Mucosa of descending colon (tissue), 3 donors: Measurements from ENCODE around the gene PCBP2. TPM values are rescaled to one million over a fixed set of nuclear protein-coding genes. Genes with fewer than 3 reads are reported as not detected.
A peak's percentile ranks its signal among the peaks of the same experiment; 100 is the strongest.
"Not testable (repeated sequence)": the region's sequence is repeated elsewhere in the genome, so short reads cannot be mapped to it uniquely, and the experiment has no call there.

ENCODE experiments used
- ATAC-seq: fragments of 200-7000 bp; cut with Tn5 transposase; one replicate; pipeline ENCODE4 v1.9.1; 2020; ENCODE audit warnings: mild to moderate bottlenecking, moderate library complexity
- DNase-seq, 3 donors: peaks; one replicate each; pipeline ENCODE4 v3.0.0-alpha.2; 2020
- H3K36me3 ChIP-seq: fragments of 200-600 bp; one replicate; pipeline ENCODE4 v1.8.0; 2021; ENCODE audit warnings: low read depth, mild to moderate bottlenecking
- H3K4me1 ChIP-seq: fragments of 200-600 bp; one replicate; pipeline ENCODE4 v1.8.0; 2021; ENCODE audit warnings: low read depth, mild to moderate bottlenecking
- H3K4me3 ChIP-seq: fragments of 200-600 bp; one replicate; pipeline ENCODE4 v1.8.0; 2021; ENCODE audit warnings: mild to moderate bottlenecking
- H3K9me3 ChIP-seq: fragments of 200-600 bp; one replicate; pipeline ENCODE4 v1.8.0; 2021; ENCODE audit warnings: mild to moderate bottlenecking
- CTCF ChIP-seq: fragments of 200-600 bp; IDR thresholded peaks from one replicate; pipeline ENCODE4 v1.8.0; 2022; ENCODE audit warnings: antibody characterized with exemption, mild to moderate bottlenecking
- intact Hi-C, 2 donors: fragments of 100-400 bp; cut with DNase I in 1 of 2; cut with micrococcal nuclease in 1 of 2; formaldehyde crosslinking; loops; one replicate each; pipeline versions ENCODE4 v1.11.0 to v1.11.1; 2022; cut with DNase I, micrococcal nuclease
- total RNA-seq, 3 donors: library from RNA; stranded (reverse); fragmentation: NEBNext Ultra II Directional in 2 of 3; extraction: Animal tissue kit (Norgen Biotek cat#: 25700) in 2 of 3; gene quantifications; one replicate each; pipeline versions ENCODE4 v1.2.1 to v1.2.4, GENCODE V29; 2021 to 2023
- donor health status: DM: no; HTN: no; CAD: no; lungs with moderate emphysema.
- donor health status: DM: no; HTN: no; CAD: no.
- donor health status: DM: no; HTN: yes; CAD: no.

Gene PCBP2
- total RNA-seq, 3 donors from 2014 or later, result 584 to 701 (median 615) TPM

- H3K4me1 ChIP-seq, result peaks cover 17% of the 10 kb centered on the region
- H3K9me3 ChIP-seq, result no peaks in the 10 kb centered on the region
- ATAC-seq (no peak), DNase-seq (no peak)
- H3K4me3 ChIP-seq, result no peak overlapping the region
- H3K36me3 ChIP-seq, result no peaks in the 10 kb centered on the region
- intact Hi-C loops, result no loop called here
- TF ChIP-seq CTCF, result no peak
Observed at GRCh38 chr12:53480491-53481442, 28.9 kb downstream of the PCBP2 start.

- not testable (repeated sequence) for ATAC-seq, H3K9me3 ChIP-seq, H3K36me3 ChIP-seq
Observed at GRCh38 chr12:53481458-53481857, 29.6 kb downstream of the PCBP2 start.

GRCh38 chr12:53481939-53482586 is 30.2 kb downstream of the PCBP2 start:
- ATAC-seq (no peak), DNase-seq (no peak)
- no peaks in the 10 kb centered on the region for H3K9me3 ChIP-seq
- intact Hi-C loops, result no loop called here
- no peak for TF ChIP-seq CTCF
- no peak overlapping the region for H3K4me3 ChIP-seq
- no peaks in the 10 kb centered on the region for H3K36me3 ChIP-seq
- peaks cover 13% of the 10 kb centered on the region for H3K4me1 ChIP-seq

More at GRCh38 chr12:53481458-53481857, 29.6 kb downstream of the PCBP2 start:
- intact Hi-C loops, DNase-seq, H3K4me3 ChIP-seq: not testable (repeated sequence)
- peaks cover 13% of the 10 kb centered on the region for H3K4me1 ChIP-seq

- no peak for TF ChIP-seq CTCF
- Histone ChIP-seq H3K9me3 (no peaks in the 10 kb centered on the region), H3K36me3 (no peaks in the 10 kb centered on the region), H3K4me1 (peaks cover 13% of the 10 kb centered on the region), H3K4me3 (no peak overlapping the region)
- ATAC-seq, result no peak
- intact Hi-C loops, result no loop called here
- DNase-seq, result no peak
Observed at GRCh38 chr12:53482626-53483168, 30.8 kb downstream of the PCBP2 start.

- Histone ChIP-seq H3K36me3 (no peaks in the 10 kb centered on the region), H3K9me3 (no peaks in the 10 kb centered on the region), H3K4me3 (no peak overlapping the region), H3K4me1 (peaks cover 13% of the 10 kb centered on the region)
- DNase-seq (peak in 2 of 3 donors; percentile 55 to 61), ATAC-seq (peak; percentile 76)
- TF ChIP-seq CTCF, result no peak
- intact Hi-C loops, result no loop called here
Observed at GRCh38 chr12:53483225-53483978, 31.5 kb downstream of the PCBP2 start.
